Mammary microvascular endothelial cell (primary cell): ENCODE measurements around the gene MLST8. TPM values are rescaled to one million over a fixed set of nuclear protein-coding genes. Genes with fewer than 3 reads are reported as not detected.

Source experiments
- total RNA-seq: library from RNA; depleted of rRNA; stranded (reverse); fragments of >200 nt; gene quantifications from 2 replicates; pipeline ENCODE4 v1.2.3, GENCODE V29; 2015

The MLST8 gene
- 66.0 and 79.9 TPM in 2 replicates for total RNA-seq

GRCh38 chr16:2205104-2205966 is at the start of gene MLST8:
TSS of gene MLST8 (plus strand) at chr16:2205454. CDS start at chr16:2206086, 632 bp downstream.

DNA sequence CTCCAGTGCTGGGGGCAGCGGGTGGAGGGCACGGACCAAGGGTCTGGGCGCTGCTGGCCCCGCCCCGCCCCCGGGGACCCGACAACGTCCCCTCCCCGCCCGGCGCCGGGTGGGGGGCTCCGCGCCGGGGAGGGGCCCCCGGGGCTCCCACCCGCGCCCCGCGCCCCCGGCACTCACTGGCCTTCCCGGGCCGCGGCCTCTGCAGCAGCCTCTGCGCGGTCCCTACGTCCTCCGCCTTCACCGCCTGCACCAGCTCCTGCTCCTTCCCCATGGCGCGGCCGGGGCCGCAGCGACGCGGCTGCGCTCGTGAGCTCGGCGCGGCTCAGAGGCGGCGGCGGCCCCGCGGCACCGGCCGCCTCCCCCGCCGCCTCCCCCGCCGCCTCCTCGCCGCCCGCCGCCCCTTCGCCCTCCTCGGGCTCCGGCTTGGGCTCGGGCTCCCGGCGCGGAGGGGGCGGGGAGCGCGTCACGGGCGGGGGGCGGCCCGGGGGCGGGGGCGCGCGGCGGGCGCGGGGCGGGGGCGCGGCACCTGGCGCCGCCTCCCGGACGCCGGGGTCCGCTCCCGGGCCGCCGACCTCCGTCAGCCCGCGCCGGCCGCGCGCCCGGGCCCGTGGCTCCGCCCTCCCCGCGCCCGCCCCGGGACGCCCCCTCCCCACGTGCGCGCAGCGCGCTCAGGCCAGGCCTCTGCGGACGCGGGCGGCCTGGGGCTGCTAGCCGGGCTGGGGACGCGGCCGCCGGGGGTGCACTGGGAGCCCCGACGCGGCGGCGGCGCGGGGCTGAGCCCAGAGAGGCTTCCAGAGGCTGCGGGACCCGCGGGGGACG is 8.9 kb upstream of the MLST8 start, which contains the start of gene CASKIN1:
Gene CASKIN1, minus strand, starts transcription at position 444 of the 819 bp plus-strand sequence. Its CDS starts 173 bp downstream, at position 271.

GRCh38 chr16:2210386-2211365 is 5.4 kb downstream of the MLST8 start, which contains the start of gene BRICD5:
TSS of gene BRICD5 (minus strand) at chr16:2210863. CDS start at chr16:2210833, 30 bp downstream.

GRCh38 chr16:2214719-2214968 is 9.4 kb downstream of the MLST8 start, which contains the start of gene PGP:
TSS of gene PGP (minus strand) at chr16:2214840. CDS start at chr16:2214777, 63 bp downstream.

DNA sequence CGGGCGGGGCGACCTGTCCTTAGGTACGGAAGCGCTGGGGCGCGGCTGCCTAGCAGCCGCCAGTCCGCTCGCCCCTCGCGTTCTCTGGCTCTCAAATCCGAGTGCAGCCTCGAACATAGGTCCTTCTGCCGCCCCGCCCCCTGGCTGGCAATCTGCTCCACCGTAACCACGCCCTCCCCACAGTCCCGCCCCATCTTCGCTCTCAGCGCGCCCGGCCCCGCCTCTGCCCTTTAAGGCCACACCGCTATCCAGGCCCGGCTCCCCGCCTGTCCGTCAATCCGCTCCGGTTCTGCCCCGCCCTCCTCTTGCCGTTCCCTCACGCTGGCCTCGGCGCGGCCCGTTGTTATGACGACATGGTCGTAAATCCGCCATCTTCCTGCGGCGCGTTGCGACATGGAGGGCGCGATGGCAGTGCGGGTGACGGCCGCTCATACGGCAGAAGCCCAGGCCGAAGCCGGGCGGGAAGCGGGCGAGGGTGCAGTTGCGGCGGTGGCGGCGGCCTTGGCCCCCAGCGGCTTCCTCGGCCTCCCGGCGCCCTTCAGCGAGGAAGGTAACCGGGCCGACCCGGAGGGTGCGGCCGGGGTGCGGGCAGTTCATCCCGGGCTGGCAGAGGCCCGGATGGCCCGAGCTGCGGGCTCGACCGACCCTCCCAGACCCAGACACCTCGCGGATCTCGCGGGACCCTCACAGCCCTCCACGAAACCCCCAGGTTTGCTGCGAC is 18.1 kb downstream of the MLST8 start, which contains the start of gene E4F1:
Gene E4F1, plus strand, starts transcription at position 371 of the 721 bp plus-strand sequence. Its CDS starts 23 bp downstream, at position 394.

GRCh38 chr16:2236337-2237101 is 31.3 kb downstream of the MLST8 start, which contains the start of gene DNASE1L2:
TSS of gene DNASE1L2 (plus strand) at chr16:2236444. CDS start at chr16:2236817, 373 bp downstream.

GRCh38 chr16:2251296-2252111 is 46.2 kb downstream of the MLST8 start, which contains the start of gene ECI1:
TSS of gene ECI1 (minus strand) at chr16:2251587. CDS start at chr16:2251566, 21 bp downstream.

Other genes with a start within 250 kb of the MLST8 start
- gene NDUFB10, start 245.9 kb upstream of the MLST8 start, total RNA-seq = 312 and 315 TPM in 2 replicates
- gene RPS2, start 240.6 kb upstream of the MLST8 start, total RNA-seq = 2,922 and 2,947 TPM in 2 replicates
- gene RNF151, start 238.6 kb upstream of the MLST8 start, total RNA-seq = not detected in 2 replicates
- 79.4 and 104 TPM in 2 replicates for gene TBL3, start 233.4 kb upstream of the MLST8 start, total RNA-seq
- 1.00 TPM in 1 of 2 replicates, not detected in the other for gene NOXO1, start 224.0 kb upstream of the MLST8 start, total RNA-seq
- gene GFER, start 221.3 kb upstream of the MLST8 start, total RNA-seq = 15.4 and 15.9 TPM in 2 replicates
- 0.25 and 0.87 TPM in 2 replicates for gene SYNGR3, start 215.5 kb upstream of the MLST8 start, total RNA-seq
- gene ZNF598, start 195.6 kb upstream of the MLST8 start, total RNA-seq = 55.6 and 61.8 TPM in 2 replicates
- gene NPW, start 185.7 kb upstream of the MLST8 start, total RNA-seq = 2.5 and 3.1 TPM in 2 replicates
- 236 and 238 TPM in 2 replicates for gene NHERF2, start 178.6 kb upstream of the MLST8 start, total RNA-seq
- gene NTHL1, start 157.6 kb upstream of the MLST8 start, total RNA-seq = 45.7 and 53.0 TPM in 2 replicates
- 35.2 and 36.0 TPM in 2 replicates for gene TSC2, start 157.5 kb upstream of the MLST8 start, total RNA-seq
- 37.0 and 46.6 TPM in 2 replicates for gene PKD1, start 69.6 kb upstream of the MLST8 start, total RNA-seq
- 0.13 and 1.3 TPM in 2 replicates for gene RAB26, start 56.8 kb upstream of the MLST8 start, total RNA-seq
- gene TRAF7, start 49.7 kb upstream of the MLST8 start, total RNA-seq = 81.7 and 89.8 TPM in 2 replicates
- gene CASKIN1, start 8.8 kb upstream of the MLST8 start, total RNA-seq = not detected in 2 replicates
- gene BRICD5, start 5.4 kb downstream of the MLST8 start, total RNA-seq = 1.7 and 7.1 TPM in 2 replicates
- 25.6 and 31.4 TPM in 2 replicates for gene PGP, start 9.4 kb downstream of the MLST8 start, total RNA-seq
- 25.5 and 34.3 TPM in 2 replicates for gene E4F1, start 18.1 kb downstream of the MLST8 start, total RNA-seq
- gene DNASE1L2, start 31.0 kb downstream of the MLST8 start, total RNA-seq = not detected in 2 replicates
- gene ECI1, start 46.1 kb downstream of the MLST8 start, total RNA-seq = 46.1 and 49.1 TPM in 2 replicates
- gene RNPS1, start 62.7 kb downstream of the MLST8 start, total RNA-seq = 164 and 180 TPM in 2 replicates
- gene ABCA3, start 135.3 kb downstream of the MLST8 start, total RNA-seq = 24.0 and 27.6 TPM in 2 replicates
- gene CCNF, start 224.0 kb downstream of the MLST8 start, total RNA-seq = 38.6 and 41.2 TPM in 2 replicates